ENCODE data around the gene POC1A.

DNA sequence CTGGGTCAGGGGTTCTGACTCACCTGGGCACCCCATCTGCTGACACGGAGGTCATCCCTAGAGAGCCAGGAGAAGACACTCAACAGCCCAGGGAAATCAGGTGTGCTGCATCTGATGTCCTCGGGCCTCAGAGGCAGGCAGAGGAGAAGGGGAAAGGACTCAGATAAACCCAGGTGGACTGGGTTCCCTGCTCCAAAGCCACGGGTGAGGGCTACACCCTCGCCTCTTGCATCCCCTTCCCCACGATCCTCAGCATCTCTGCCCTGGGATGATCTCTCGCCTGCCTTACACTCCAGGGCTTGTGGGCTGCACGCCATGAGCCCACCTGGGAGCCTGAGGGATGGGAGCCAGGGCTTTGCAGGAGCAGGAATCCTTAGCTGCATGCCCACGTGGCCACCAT is 89.7 kb downstream of the POC1A start:
- TF ChIP-seq POLR2A (IDR thresholded peaks at IDR 0.05), result no peak
- TF ChIP-seq, protein P1, sequence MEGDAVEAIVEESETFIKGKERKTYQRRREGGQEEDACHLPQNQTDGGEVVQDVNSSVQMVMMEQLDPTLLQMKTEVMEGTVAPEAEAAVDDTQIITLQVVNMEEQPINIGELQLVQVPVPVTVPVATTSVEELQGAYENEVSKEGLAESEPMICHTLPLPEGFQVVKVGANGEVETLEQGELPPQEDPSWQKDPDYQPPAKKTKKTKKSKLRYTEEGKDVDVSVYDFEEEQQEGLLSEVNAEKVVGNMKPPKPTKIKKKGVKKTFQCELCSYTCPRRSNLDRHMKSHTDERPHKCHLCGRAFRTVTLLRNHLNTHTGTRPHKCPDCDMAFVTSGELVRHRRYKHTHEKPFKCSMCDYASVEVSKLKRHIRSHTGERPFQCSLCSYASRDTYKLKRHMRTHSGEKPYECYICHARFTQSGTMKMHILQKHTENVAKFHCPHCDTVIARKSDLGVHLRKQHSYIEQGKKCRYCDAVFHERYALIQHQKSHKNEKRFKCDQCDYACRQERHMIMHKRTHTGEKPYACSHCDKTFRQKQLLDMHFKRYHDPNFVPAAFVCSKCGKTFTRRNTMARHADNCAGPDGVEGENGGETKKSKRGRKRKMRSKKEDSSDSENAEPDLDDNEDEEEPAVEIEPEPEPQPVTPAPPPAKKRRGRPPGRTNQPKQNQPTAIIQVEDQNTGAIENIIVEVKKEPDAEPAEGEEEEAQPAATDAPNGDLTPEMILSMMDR (IDR thresholded peaks at IDR 0.05), result no peak

All from uterus (tissue), 2 donors.